Measurements from ENCODE around the gene DR1.
"Not testable (repeated sequence)": the region's sequence is repeated elsewhere in the genome, so short reads cannot be mapped to it uniquely, and the experiment has no call there.

Gene DR1

GRCh38 chr1:93344484-93344883, 1.2 kb upstream of the DR1 start:
- no peak for DNase-seq

GRCh38 chr1:93344886-93345632, 648 bp upstream of the DR1 start:
- no peak for DNase-seq

GRCh38 chr1:93346421-93346993, 800 bp downstream of the DR1 start:
- DNase-seq = peak; percentile 45

GRCh38 chr1:93347334-93347899, 1.7 kb downstream of the DR1 start:
- DNase-seq = no peak

GRCh38 chr1:93348104-93348728, 2.5 kb downstream of the DR1 start:
- no peak for DNase-seq

GRCh38 chr1:93349231-93350135, 3.8 kb downstream of the DR1 start:
- no peak for DNase-seq

- no peak for DNase-seq
Measured at GRCh38 chr1:93350322-93350721, 4.6 kb downstream of the DR1 start.

- no peak for DNase-seq
Measured at GRCh38 chr1:93350875-93351274, 5.2 kb downstream of the DR1 start.

- not testable (repeated sequence) for DNase-seq
Measured at GRCh38 chr1:93351346-93351745, 5.6 kb downstream of the DR1 start.

- DNase-seq = no peak
Measured at GRCh38 chr1:93352376-93352775, 6.7 kb downstream of the DR1 start.

- DNase-seq = peak; percentile 27
Measured at GRCh38 chr1:93353286-93353685, 7.6 kb downstream of the DR1 start.

- DNase-seq = no peak
Measured at GRCh38 chr1:93354749-93355148, 9.0 kb downstream of the DR1 start.

- DNase-seq = no peak
Measured at GRCh38 chr1:93357242-93357641, 11.5 kb downstream of the DR1 start.

GRCh38 chr1:93358293-93358692, 12.6 kb downstream of the DR1 start:
- DNase-seq = no peak

- DNase-seq = no peak
Measured at GRCh38 chr1:93360111-93360510, 14.4 kb downstream of the DR1 start.

- DNase-seq = no peak
Measured at GRCh38 chr1:93362237-93362636, 16.5 kb downstream of the DR1 start.

- DNase-seq = no peak
Measured at GRCh38 chr1:93365813-93366212, 20.1 kb downstream of the DR1 start.

GRCh38 chr1:93369734-93370133, 24.0 kb downstream of the DR1 start:
- DNase-seq = no peak

- no peak for DNase-seq
Measured at GRCh38 chr1:93374334-93375106, 28.8 kb downstream of the DR1 start.

- DNase-seq = no peak
Measured at GRCh38 chr1:93384656-93385055, 38.9 kb downstream of the DR1 start.

- DNase-seq = not testable (repeated sequence)
Measured at GRCh38 chr1:93386268-93386667, 40.6 kb downstream of the DR1 start.

- DNase-seq = no peak
Measured at GRCh38 chr1:93394514-93394913, 48.8 kb downstream of the DR1 start.
